NCI-H2107 treated with DMSO at 0.1 percent for 48 hours (cell line): Measurements from ENCODE around the gene LCE7A.

Experiments used
- DNase-seq: peaks from one replicate; lab custom pipeline; 2025; ENCODE audit not compliant: unreplicated experiment; lab: John Stamatoyannopoulos, UW

The LCE7A gene, protein sequence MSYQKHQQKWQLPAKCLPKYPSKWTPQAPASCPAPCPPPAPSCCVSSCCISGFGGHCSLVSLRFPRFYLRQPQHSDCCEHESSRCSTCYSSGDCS

DNA sequence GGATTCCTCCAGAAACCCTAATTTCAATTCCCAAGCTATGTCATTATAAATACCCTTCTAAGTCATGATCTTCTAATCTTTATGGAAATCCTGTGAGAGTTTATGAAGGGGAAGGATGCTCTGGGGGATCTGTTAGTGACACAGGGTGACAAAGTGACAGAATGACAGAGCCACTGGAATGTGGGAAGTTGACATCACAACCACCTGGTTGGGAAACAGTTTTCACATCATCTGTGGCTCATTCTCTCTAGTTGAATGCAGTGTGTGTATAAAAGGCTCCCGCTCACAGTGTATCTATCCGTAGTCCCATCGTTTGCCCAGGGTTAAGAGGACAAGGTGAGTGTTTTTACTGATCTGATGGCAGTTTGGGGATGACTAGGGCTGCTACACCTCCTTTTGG lies at the start of gene LCE7A:
Gene LCE7A, plus strand, starts transcription at position 301 of the 400 bp plus-strand sequence. CDS start 702 bp downstream, outside the sequence.
- DNase-seq: no peak

DNA sequence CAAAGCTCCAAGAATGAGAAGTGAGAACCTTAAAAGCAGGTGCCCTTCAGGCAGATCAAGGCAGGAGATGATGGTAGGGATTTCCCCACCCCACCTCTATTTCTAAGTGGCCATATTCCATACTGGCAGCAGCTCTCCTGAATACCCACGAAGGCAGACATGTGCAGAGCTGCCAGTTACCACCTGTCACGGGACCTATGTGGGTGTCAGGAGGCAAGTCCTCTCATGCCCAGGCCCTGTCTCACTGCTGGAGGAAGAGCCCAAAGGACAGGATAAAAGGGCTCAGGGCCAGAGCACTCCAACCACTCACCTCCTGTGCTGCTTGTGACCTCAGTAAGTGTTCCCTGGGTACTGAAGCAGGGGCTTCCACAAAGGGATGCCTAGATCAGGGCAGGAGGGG lies 48.7 kb upstream of the LCE7A start:
- DNase-seq: no peak

DNA sequence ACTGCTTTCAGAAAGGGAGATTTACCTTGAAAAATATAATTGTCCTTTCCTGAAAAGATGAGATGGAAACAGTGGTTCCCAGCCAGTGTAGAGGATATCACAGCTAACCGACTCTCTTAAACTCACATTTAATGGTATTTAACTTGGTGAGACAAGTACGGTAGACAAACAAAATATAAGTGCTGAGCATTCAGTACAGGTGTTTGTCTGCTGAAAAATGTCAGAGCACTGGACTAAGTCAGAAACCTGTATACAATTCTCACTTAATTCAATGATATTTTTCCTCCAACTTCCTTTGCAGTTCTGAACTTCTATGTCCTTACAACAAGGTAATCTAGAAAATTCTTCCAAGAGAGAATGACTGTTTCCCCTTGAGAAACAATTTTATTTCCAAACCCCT lies 48.1 kb upstream of the LCE7A start, which contains the start of gene LCE1B:
Gene LCE1B, plus strand, starts transcription at position 301 of the 400 bp plus-strand sequence. CDS start 476 bp downstream, outside the sequence.
- DNase-seq: no peak

DNA sequence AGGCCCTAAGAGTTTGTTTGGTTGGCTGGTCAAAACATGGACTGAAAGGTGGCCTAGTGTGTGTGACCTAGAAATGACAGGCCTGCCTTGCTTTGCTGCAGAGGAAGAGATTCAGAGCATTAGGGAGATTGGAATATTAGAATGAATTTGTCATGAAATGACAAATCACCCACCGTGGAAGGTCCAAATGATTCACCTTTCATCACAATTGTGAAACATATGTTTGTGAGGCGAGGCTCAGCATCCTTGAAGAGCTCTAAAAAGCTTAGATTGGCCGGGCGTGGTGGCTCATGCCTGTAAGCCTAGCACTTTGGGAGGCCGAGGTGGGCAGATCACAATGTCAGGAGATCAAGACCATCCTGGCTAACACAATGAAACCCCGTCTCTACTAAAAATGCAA lies 42.5 kb upstream of the LCE7A start:
- DNase-seq: no peak

DNA sequence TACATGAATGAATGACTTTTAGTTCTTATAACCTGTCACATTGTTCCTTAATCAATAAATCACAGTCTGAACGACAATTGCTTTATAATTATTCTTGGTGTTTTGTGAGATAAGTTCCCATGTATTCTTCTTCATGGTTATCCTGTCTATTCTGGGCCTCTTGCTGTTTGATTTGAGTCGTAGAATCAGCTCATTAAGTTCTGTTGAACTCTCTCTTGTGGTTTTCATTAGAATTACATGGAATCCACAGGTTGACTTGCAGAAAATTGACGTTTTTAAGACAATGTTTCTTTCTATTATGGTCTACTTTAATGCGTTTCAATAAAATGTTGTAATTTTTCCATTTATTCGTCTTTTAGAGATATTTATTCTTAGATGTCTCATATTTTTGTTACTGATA lies 36.5 kb upstream of the LCE7A start:
- DNase-seq: peak; percentile 9

DNA sequence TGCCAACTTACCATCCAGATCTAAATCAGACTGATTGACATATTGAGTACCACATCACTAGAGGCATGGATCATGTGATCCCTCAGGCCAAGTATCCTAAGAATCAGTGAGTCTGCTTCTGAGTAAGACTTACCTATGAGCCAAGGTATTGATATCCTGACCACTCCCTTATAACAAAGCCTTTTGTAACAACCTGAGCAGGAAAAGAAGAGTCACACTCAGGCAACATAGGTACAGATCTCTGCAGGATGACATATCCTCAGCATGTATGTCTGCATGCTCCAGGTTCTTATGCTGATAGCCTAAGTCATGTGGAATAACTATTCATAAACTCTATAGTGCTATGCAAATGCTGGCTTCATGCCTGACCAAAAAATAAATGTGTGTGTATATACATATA lies 34.8 kb upstream of the LCE7A start:
- no peak for DNase-seq

DNA sequence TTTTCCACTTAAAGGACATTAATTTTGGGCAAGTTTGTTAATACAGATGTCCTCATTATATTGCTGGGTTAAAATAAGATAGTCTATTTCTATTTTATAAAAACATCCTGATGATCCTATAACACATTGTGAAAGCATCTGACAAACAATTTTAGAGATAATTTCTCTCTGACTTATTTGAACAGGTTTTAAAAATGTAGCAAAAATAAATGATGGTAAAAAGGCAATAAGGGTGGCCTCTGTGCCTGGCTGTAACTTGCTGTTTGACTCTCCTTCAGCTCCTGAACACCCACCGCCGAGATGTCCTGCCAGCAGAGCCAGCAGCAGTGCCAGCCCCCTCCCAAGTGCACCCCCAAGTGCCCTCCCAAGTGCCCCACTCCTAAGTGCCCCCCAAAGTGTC lies 32.6 kb upstream of the LCE7A start, which contains the start of gene LCE1A:
Gene LCE1A, plus strand, starts transcription at position 301 of the 400 bp plus-strand sequence. Its CDS starts 0 bp downstream, at position 301.
- DNase-seq: no peak

DNA sequence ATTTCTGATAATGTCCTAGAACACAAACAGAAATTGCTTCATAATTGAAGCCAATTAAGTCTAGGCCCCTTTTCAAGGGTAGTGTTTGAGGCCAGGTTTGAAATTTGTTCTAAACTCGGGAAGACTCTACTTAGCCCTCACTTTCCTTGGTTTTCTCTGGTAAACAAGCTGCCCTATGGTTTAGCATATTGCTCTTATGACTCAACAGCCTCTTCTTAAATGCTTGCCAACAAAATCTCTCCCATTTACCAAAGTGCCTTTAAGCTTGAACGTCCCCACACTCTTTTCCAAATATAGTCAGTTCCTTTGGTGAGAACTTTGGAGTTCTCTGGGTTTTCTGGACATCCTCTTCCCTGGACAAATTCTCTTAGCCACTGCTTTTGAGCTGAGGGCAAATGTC lies 22.9 kb upstream of the LCE7A start:
- DNase-seq: no peak

DNA sequence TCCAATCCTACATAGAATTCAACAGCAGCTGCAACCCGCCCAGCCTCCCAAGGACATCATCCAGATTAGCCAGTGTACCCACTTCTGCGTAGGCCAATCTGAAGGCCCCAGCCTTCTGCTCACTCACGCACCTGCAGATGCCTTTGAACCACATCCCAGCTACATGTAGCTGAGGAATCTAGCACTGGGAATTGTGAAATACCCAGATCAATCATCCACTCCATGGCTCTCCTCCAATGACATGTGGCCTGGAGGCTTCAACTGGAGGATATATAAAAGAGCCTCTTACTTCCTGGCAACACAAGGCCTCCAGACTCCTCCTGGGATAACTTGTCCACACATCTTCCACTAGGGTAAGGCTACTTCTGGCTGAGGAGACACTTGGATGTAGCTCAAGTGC lies 17.2 kb upstream of the LCE7A start, which contains the start of gene LCE6A:
Gene LCE6A, plus strand, starts transcription at position 301 of the 400 bp plus-strand sequence. CDS start 665 bp downstream, outside the sequence.
- DNase-seq: no peak

DNA sequence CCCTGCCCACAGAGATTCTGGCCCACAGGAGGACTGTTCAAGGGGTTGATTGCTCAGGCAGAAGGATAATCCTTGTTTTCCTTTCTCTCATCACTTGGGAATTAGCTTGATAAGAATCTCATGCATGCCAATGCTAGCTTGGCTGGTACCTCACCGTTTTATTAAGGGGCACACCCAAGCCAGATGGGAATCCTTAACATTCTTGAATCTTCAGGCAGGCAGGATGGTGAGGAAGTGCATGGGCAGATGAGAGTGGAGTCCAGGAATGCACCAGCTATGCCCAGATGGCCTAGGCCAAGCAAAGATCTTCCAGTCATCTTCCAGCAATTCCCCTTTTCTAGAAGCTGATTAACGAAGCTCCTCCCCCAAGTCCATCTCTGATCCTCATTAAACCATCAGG lies 4.1 kb upstream of the LCE7A start:
- DNase-seq: no peak

DNA sequence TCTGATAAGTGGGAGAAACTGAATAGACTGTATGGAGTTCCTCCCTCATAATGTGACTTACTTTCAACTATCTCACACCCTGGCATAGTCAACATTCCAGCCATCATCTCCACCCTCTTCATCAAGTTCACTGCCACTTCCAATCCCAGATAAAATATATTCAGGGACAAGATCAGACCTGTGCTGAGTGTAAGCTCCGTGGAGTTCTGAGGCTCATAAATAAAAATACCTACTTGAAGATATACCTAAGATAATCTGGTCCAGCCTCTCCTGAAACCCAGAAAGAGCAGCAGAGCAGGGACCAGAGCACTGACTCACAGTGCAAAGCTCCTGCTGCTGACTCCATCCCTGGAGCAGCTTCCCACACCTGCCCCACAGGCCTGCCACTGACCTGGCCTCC lies 1.7 kb upstream of the LCE7A start:
- no peak for DNase-seq

DNA sequence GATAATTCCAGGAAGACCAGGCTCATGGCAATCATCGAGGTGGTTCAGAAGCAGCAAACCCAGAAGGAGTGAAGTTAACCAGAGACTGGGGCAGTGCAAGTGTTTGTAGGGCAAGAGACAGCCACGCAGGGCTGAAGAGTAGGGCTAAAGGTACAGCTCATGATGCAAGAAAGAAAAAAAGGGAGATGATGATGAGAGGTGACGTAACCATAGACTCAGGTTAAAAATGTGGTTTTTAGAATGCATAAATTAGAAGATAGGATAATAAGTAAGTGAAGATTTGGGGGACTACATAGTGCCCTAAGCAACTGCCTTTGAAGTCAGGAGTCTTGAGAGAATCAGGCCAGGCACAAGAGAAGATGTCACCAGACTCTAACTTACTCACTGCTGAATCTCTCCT lies 333 bp downstream of the LCE7A start:
- no peak for DNase-seq

DNA sequence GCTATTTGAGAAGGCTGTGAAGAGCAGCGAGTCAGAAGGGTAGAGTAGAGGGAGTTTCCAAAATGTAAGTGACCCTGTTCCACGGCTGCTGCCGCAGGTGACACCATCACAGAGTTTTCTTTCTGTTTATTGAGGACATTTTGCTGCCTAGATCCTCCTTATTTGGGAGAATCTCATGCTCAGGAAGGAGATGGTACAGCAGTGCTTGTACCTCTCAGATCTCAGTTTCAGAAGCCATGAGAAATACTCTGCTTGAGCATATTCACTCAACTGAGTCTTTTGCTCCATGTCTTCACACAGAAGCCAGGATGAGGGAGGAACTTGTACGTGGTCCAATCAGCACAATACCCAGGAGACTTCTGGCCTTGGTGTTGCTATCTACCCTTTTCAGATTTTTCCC lies 1.6 kb downstream of the LCE7A start:
- DNase-seq: no peak

DNA sequence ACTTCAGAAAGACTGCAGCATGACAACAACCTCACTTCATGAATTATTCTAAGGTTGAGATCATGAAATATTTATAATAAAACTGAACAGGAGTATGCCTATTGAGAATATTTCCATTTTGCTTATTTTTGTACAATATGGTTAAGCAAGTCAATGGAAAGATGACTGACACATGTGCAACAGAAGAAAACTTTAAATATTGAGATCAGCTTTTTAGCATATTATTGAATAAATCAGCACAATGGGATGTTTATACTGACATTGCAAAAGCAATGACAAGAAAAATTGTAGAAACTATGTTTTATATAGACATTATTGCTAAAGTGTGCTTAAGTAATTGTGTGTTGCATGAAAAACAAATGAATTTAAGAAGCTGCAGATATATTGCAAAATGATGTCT lies 4.6 kb downstream of the LCE7A start:
- no peak for DNase-seq

DNA sequence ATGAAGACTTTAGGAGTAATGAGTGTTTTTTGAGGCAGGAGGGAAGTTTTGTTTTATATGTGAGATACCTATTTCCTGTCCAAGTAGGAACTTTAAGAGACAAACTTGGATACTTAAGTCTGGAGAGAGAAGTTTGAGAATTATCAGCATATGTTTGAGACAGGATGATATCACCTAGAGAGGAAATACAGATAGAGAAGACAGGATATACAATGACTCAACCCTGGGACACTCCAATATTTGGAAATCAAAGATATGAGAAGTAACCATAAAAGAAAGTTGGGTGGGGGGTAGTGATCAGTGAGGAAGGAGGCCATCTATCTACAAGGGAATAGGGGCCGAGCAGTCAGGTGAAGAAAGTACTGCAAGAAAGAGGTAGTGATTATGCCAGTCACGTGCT lies 6.5 kb downstream of the LCE7A start:
- DNase-seq: no peak

DNA sequence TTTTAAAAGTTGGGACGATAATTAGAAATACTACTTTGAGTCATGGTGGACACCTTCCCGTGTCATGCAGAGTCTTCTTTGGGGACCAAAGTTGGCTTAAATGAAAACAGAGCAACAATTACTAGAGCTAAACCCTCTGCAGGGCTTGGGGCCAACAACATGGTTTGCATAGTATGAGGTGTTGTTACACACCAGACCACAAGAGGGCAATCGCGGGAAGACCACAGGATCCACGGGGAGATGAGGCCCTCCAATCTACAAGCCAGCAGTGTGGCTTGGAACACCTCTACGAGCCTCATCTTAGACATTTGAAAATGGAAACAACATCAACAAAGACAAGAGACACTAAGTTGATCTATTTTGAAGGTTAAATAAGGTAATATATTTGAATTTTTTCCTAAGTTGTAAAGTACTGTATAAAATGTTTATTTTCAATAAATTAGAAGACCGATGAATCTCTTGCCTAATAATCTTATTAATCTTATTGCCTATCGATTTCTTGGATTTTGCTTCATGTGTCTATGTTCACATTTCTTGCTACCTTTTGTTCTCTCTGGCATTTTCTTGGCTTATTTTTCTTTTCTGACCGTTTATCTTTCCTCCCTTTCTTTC lies 10.1 kb downstream of the LCE7A start:
- peak; percentile 59 for DNase-seq

DNA sequence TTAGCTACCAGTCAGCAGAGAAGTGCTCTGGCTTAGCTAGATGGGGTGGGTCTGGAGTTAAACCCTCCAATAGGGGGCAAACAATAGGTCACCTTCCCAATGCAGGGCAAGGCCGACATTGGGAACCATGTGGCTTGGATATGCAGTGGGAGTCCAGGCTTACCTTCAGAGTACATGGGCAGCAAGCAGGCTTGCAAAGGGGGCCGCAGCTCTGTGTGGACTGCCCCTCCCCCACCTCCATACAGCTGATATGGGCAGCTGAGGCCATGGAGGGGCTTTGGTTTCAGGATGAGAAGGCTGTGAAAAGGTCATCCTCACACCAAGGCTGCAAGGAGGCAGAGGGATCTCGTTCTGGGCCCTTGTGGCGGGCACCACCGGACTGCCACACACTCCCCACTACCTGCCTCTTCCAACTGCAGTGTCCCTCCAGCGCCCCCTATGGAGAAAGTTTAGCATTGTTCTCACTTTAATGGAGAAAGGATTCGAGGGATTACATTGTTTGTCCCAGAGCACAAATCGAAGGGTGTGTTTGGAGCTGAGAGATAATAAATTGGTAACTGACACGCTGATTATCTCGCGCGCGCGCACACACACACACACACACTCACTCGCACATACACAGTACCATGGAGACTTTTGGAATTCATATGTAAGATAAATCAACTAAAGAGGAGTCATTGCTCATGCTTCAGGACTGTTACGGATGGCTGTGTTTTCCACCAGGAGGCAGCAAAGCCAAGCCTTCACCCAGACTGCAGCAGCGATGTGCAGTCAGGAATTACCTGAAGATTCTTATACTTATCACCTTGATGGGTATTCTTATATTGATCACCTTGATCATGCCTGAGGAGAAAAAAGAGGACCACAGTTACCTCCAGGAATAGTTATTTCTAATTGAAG lies 11.3 kb downstream of the LCE7A start:
- peak; percentile 21 for DNase-seq

DNA sequence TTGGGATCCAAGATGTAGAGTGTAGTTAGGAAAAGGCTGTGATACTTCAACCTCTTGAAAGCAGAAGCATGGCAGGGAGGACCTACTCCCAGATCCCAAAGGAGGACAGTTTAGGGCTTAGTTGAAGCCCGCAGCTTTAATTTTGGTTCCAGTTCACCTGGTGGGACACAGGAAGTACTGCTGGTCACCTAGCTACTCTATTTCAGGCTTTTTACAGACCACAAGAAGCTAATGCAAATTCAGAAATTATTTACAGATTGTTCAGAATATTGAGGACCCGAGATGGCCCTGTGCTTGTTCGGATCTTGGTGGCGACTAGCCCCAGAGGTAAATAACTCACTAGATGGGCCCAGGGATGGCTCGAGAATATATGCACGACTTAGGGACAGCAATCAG lies 11.9 kb downstream of the LCE7A start:
- DNase-seq: no peak

DNA sequence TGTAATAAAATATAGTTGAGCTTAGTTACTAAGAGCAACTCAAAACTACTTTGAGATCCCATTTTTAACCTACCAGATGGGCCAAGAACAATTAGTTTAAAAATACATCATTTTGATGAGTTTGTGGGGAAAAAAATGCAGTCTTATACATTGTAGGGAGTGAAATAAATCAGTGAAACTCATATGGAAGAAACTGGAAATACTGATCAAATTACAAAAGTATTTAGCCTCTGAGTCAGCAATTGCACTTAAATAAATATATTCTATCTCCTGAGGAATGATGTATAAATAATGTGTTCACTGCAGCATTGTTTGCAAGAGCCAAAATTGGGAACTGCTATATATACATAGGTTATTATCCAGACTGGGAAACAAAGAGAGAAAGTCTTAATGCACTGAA lies 13.7 kb downstream of the LCE7A start:
- no peak for DNase-seq

DNA sequence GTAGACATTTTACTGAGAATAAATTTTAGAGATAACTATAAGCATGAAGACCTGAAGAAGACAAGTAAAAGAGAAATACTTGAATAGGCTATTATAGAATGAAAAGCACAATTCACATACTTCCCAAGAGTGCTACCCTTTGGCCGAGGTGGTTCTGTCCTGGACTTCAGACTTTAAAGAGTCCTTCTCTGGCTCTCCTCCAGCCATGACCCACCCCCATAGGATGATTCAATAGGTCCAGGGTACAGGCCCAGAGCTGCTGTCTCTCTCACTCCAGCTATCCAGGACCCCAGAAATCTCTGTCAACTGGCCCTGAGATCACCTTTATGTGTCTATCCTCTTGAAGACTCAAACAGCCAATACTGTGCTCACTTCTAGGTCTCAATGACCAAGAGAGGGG lies 17.0 kb downstream of the LCE7A start:
- no peak for DNase-seq

DNA sequence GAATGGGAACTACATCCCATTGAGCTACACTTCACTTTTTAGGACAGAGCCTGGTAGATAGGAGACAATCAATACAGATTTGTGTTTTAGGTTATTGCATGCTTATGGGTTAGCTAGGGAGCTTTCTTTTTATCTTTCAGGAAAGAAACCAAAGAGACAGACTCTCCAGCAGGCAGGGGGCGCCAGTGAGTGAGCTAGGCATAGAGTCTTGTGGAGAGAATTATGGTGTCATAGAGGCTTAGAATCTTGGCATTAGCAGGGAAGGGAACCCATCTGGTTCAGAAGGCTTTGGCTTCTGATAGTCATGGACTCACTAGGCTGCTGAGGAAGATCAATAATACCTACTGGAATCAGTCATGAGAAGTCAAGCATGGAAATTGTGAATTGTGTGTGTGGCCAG lies 18.2 kb downstream of the LCE7A start, which contains the start of gene SMCP:
Gene SMCP, plus strand, starts transcription at position 281 of the 400 bp plus-strand sequence. CDS start 6,101 bp downstream, outside the sequence.
- no peak for DNase-seq
